ENCODE measurements around the gene SLC2A10.

GRCh38 chr20:46764068-46764467 lies 54.6 kb downstream of the SLC2A10 start:
- TF ChIP-seq POLR2A (IDR thresholded peaks at IDR 0.05), result no peak
- no peak for TF ChIP-seq CTCF (IDR thresholded peaks at IDR 0.05)
- no peak for TF ChIP-seq POLR2AphosphoS5 (IDR thresholded peaks at IDR 0.05)
